Activated T-helper 17 cell treated with anti-CD3 and anti-CD28 coated beads, Interleukin-2, amount 50 U/mL, for 72 hours (primary cell): ENCODE measurements around the gene PRKD1. TPM values are rescaled to one million over a fixed set of nuclear protein-coding genes. Genes with fewer than 3 reads are reported as not detected.
"Not testable (repeated sequence)": the region's sequence is repeated elsewhere in the genome, so short reads cannot be mapped to it uniquely, and the experiment has no call there.

Experiments used
- ATAC-seq: fragments of 150-1000 bp; cut with Tn5 transposase; replicated peaks from 2 replicates; pipeline ENCODE4 v1.10.0; 2021; ENCODE audit warnings: mild to moderate bottlenecking, moderate library complexity
- H3K27ac Mint-ChIP-seq: one replicate; pipeline ENCODE4 v1.8.0; 2022; ENCODE audit warnings: mixed read lengths
- H3K27me3 Mint-ChIP-seq: one replicate; pipeline ENCODE4 v1.8.0; 2022; ENCODE audit warnings: mixed read lengths
- H3K36me3 Mint-ChIP-seq: one replicate; pipeline ENCODE4 v1.8.0; 2022; ENCODE audit warnings: low read depth, mild to moderate bottlenecking, mixed read lengths
- H3K4me1 Mint-ChIP-seq: one replicate; pipeline ENCODE4 v1.8.0; 2022; ENCODE audit warnings: mixed read lengths
- H3K4me3 Mint-ChIP-seq: one replicate; pipeline ENCODE4 v1.8.0; 2022; ENCODE audit warnings: mild to moderate bottlenecking, mixed read lengths
- H3K9me3 Mint-ChIP-seq: one replicate; pipeline ENCODE4 v1.8.0; 2022; ENCODE audit warnings: mixed read lengths
- total RNA-seq, 2 donors: library from RNA; stranded (reverse); gene quantifications; one replicate each; pipeline ENCODE4 v1.2.3, GENCODE V29; 2022

Gene PRKD1
- total RNA-seq, 2 donors from 2014 or later: not detected

- Mint-ChIP-seq H3K36me3 (no peaks in the 10 kb centered on the region), H3K27ac (no peak overlapping the region), H3K4me1 (no peaks in the 10 kb centered on the region), H3K4me3 (no peak overlapping the region), H3K9me3 (peaks cover 11% of the 10 kb centered on the region), H3K27me3 (no peaks in the 10 kb centered on the region)
- ATAC-seq: no peak
Observed at GRCh38 chr14:29868000-29868399, 59.6 kb downstream of the PRKD1 start.

GRCh38 chr14:29865299-29865698 is 62.3 kb downstream of the PRKD1 start:
- H3K4me3 Mint-ChIP-seq: no peak overlapping the region
- H3K27me3 Mint-ChIP-seq: no peaks in the 10 kb centered on the region
- H3K27ac Mint-ChIP-seq: no peak overlapping the region
- no peak for ATAC-seq
- no peaks in the 10 kb centered on the region for H3K4me1 Mint-ChIP-seq
- H3K36me3 Mint-ChIP-seq: no peaks in the 10 kb centered on the region
- H3K9me3 Mint-ChIP-seq: peaks cover 13% of the 10 kb centered on the region

- no peak overlapping the region for H3K4me3 Mint-ChIP-seq
- H3K27me3 Mint-ChIP-seq: no peaks in the 10 kb centered on the region
- no peak for ATAC-seq
- H3K36me3 Mint-ChIP-seq: no peaks in the 10 kb centered on the region
- no peak overlapping the region for H3K27ac Mint-ChIP-seq
- no peaks in the 10 kb centered on the region for H3K4me1 Mint-ChIP-seq
- H3K9me3 Mint-ChIP-seq: peaks cover 9% of the 10 kb centered on the region
Observed at GRCh38 chr14:29861996-29862395, 65.7 kb downstream of the PRKD1 start.

- Mint-ChIP-seq H3K9me3 (peaks cover 15% of the 10 kb centered on the region), H3K27ac (no peak overlapping the region), H3K36me3 (no peaks in the 10 kb centered on the region), H3K4me3 (no peak overlapping the region), H3K27me3 (no peaks in the 10 kb centered on the region), H3K4me1 (no peaks in the 10 kb centered on the region)
- ATAC-seq: no peak
Observed at GRCh38 chr14:29858299-29858698, 69.3 kb downstream of the PRKD1 start.

GRCh38 chr14:29857551-29857950 is 70.1 kb downstream of the PRKD1 start:
- Mint-ChIP-seq H3K27me3 (no peaks in the 10 kb centered on the region), H3K4me3 (no peak overlapping the region), H3K9me3 (peaks cover 22% of the 10 kb centered on the region), H3K27ac (no peak overlapping the region), H3K36me3 (no peaks in the 10 kb centered on the region), H3K4me1 (no peaks in the 10 kb centered on the region)
- no peak for ATAC-seq

GRCh38 chr14:29856516-29856915 is 71.1 kb downstream of the PRKD1 start:
- Mint-ChIP-seq H3K9me3 (peaks cover 27% of the 10 kb centered on the region), H3K36me3 (no peaks in the 10 kb centered on the region)

GRCh38 chr14:29853691-29854090 is 74.0 kb downstream of the PRKD1 start:
- peaks cover 40% of the 10 kb centered on the region for H3K9me3 Mint-ChIP-seq
- H3K4me3 Mint-ChIP-seq, H3K4me1 Mint-ChIP-seq, H3K27ac Mint-ChIP-seq, H3K27me3 Mint-ChIP-seq, H3K36me3 Mint-ChIP-seq, ATAC-seq: not testable (repeated sequence)

More at GRCh38 chr14:29856516-29856915, 71.1 kb downstream of the PRKD1 start:
- Mint-ChIP-seq H3K27ac (no peak overlapping the region), H3K27me3 (no peaks in the 10 kb centered on the region), H3K4me1 (no peaks in the 10 kb centered on the region), H3K4me3 (no peak overlapping the region)
- ATAC-seq: no peak

GRCh38 chr14:29853272-29853671 is 74.4 kb downstream of the PRKD1 start:
- no peak overlapping the region for H3K27ac Mint-ChIP-seq
- no peaks in the 10 kb centered on the region for H3K4me1 Mint-ChIP-seq
- no peak overlapping the region for H3K4me3 Mint-ChIP-seq
- ATAC-seq: no peak
- no peaks in the 10 kb centered on the region for H3K36me3 Mint-ChIP-seq
- peaks cover 40% of the 10 kb centered on the region for H3K9me3 Mint-ChIP-seq
- H3K27me3 Mint-ChIP-seq: no peaks in the 10 kb centered on the region

GRCh38 chr14:29851397-29851796 is 76.2 kb downstream of the PRKD1 start:
- Mint-ChIP-seq H3K27me3 (no peaks in the 10 kb centered on the region), H3K36me3 (no peaks in the 10 kb centered on the region), H3K4me3 (no peak overlapping the region), H3K27ac (no peak overlapping the region), H3K4me1 (no peaks in the 10 kb centered on the region), H3K9me3 (peaks cover 50% of the 10 kb centered on the region)
- ATAC-seq: no peak

GRCh38 chr14:29847056-29847380 is 80.6 kb downstream of the PRKD1 start:
- no peak for ATAC-seq
- Mint-ChIP-seq H3K9me3 (peaks cover 39% of the 10 kb centered on the region), H3K36me3 (no peaks in the 10 kb centered on the region), H3K4me3 (no peak overlapping the region), H3K27ac (no peak overlapping the region), H3K27me3 (no peaks in the 10 kb centered on the region), H3K4me1 (no peaks in the 10 kb centered on the region)

GRCh38 chr14:29846339-29847055 is 81.2 kb downstream of the PRKD1 start:
- Mint-ChIP-seq H3K9me3 (peaks cover 34% of the 10 kb centered on the region), H3K4me3 (no peak overlapping the region), H3K27me3 (no peaks in the 10 kb centered on the region), H3K36me3 (no peaks in the 10 kb centered on the region), H3K4me1 (no peaks in the 10 kb centered on the region), H3K27ac (no peak overlapping the region)
- no peak for ATAC-seq

- Mint-ChIP-seq H3K9me3 (peaks cover 27% of the 10 kb centered on the region), H3K4me1 (no peaks in the 10 kb centered on the region), H3K4me3 (no peak overlapping the region), H3K27me3 (no peaks in the 10 kb centered on the region), H3K27ac (no peak overlapping the region), H3K36me3 (no peaks in the 10 kb centered on the region)
- ATAC-seq: no peak
Observed at GRCh38 chr14:29843981-29844380, 83.7 kb downstream of the PRKD1 start.

GRCh38 chr14:29842228-29842627 is 85.4 kb downstream of the PRKD1 start:
- Mint-ChIP-seq H3K9me3 (peaks cover 23% of the 10 kb centered on the region), H3K4me3 (no peak overlapping the region), H3K27me3 (no peaks in the 10 kb centered on the region), H3K36me3 (no peaks in the 10 kb centered on the region), H3K27ac (no peak overlapping the region), H3K4me1 (no peaks in the 10 kb centered on the region)
- no peak for ATAC-seq

- not testable (repeated sequence) for H3K27me3 Mint-ChIP-seq, H3K4me3 Mint-ChIP-seq, ATAC-seq, H3K36me3 Mint-ChIP-seq, H3K27ac Mint-ChIP-seq, H3K4me1 Mint-ChIP-seq
- H3K9me3 Mint-ChIP-seq: peaks cover 22% of the 10 kb centered on the region
Observed at GRCh38 chr14:29840369-29840892, 87.2 kb downstream of the PRKD1 start.

- not testable (repeated sequence) for H3K27ac Mint-ChIP-seq, H3K4me3 Mint-ChIP-seq
- H3K9me3 Mint-ChIP-seq: peaks cover 22% of the 10 kb centered on the region
Observed at GRCh38 chr14:29839691-29840090, 88.0 kb downstream of the PRKD1 start.

GRCh38 chr14:29838752-29839151 is 88.9 kb downstream of the PRKD1 start:
- peaks cover 22% of the 10 kb centered on the region for H3K9me3 Mint-ChIP-seq
- no peaks in the 10 kb centered on the region for H3K27me3 Mint-ChIP-seq
- H3K4me3 Mint-ChIP-seq: no peak overlapping the region
- no peak for ATAC-seq
- no peak overlapping the region for H3K27ac Mint-ChIP-seq
- no peaks in the 10 kb centered on the region for H3K36me3 Mint-ChIP-seq
- no peaks in the 10 kb centered on the region for H3K4me1 Mint-ChIP-seq

More at GRCh38 chr14:29839691-29840090, 88.0 kb downstream of the PRKD1 start:
- not testable (repeated sequence) for H3K4me1 Mint-ChIP-seq, ATAC-seq, H3K36me3 Mint-ChIP-seq, H3K27me3 Mint-ChIP-seq
